Activated CD8-positive, alpha-beta memory T cell treated with anti-CD3 and anti-CD28 coated beads for 36 hours (primary cell): ENCODE measurements around the gene SORCS1. TPM values are rescaled to one million over a fixed set of nuclear protein-coding genes. Genes with fewer than 3 reads are reported as not detected.
"Not testable (repeated sequence)": the region's sequence is repeated elsewhere in the genome, so short reads cannot be mapped to it uniquely, and the experiment has no call there.

Experiments used
- CTCF ChIA-PET: fragments of 350-600 bp; sonication (Branson Sonifier 250); formaldehyde crosslinking; loops from one replicate; lab custom pipeline; 2021; ENCODE audit warnings: antibody characterized with exemption; lab: Charles Lee
- POLR2A ChIA-PET: fragments of 350-600 bp; sonication (Branson Sonifier 250); formaldehyde crosslinking; loops from one replicate; lab custom pipeline; 2021; ENCODE audit warnings: antibody characterized with exemption; lab: Charles Lee
- total RNA-seq, 2 experiments: library from RNA; stranded (reverse); gene quantifications; one replicate each; pipeline ENCODE4 v1.2.3, GENCODE V29; 2021

The SORCS1 gene
- total RNA-seq, 2 experiments from 2014 or later, result not detected

DNA sequence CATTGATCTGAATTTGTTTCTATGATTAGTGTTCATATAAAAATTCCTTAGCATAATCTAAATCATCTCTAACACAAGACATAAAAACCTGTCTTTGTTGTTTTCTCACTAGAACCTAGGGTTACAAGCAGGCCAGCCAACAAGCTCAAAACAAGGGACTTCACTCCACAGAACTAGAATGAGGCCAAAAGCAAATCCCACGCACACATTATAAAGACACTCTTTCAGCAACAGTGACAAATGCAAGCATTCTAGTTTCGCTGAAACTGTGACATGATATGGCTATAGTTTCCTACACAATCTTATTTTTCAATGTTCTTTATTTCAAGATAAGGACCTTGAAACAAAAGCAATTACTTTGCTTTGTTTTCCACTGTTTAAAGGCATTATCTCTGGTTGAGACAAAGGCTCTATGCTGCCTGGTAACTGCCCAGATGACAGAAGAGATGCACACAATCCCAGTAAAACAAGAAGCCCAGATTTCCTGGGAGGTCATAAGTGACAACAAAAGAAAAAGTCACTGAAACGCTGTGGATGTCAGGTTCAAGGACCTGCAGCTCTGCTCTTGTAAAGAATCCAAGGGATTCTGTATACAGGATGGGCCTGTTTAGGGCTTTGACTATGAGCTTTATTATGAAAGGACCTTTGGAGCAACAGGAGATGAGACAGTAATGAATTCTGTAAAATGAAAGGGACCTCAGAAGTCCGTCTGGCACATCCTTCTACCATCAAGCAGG is 105.3 kb downstream of the SORCS1 start:
- ChIA-PET POLR2A (no interaction called here), CTCF (no interaction called here)

GRCh38 chr10:107058331-107058730 is 106.2 kb downstream of the SORCS1 start:
- ChIA-PET CTCF (no interaction called here), POLR2A (no interaction called here)

DNA sequence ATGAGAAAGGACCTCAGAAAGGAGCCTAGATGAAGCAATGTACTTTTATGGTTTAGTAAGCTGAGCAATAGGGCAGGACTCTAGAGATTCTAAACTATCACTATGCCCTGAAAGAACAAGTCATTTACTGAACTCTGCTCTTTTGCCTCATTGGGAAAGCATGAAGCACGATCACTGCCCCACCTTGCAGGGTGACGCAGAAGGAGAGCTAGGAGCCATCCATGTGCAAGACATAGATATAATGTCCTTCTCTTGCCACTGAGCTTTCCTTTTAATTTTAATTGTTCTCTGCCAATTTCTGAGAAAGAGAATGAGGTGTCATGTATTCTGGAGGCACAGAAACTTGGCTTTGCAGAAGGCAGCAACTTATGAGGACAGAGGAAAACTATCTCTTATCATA is 108.3 kb downstream of the SORCS1 start:
- ChIA-PET POLR2A (no interaction called here), CTCF (no interaction called here)

DNA sequence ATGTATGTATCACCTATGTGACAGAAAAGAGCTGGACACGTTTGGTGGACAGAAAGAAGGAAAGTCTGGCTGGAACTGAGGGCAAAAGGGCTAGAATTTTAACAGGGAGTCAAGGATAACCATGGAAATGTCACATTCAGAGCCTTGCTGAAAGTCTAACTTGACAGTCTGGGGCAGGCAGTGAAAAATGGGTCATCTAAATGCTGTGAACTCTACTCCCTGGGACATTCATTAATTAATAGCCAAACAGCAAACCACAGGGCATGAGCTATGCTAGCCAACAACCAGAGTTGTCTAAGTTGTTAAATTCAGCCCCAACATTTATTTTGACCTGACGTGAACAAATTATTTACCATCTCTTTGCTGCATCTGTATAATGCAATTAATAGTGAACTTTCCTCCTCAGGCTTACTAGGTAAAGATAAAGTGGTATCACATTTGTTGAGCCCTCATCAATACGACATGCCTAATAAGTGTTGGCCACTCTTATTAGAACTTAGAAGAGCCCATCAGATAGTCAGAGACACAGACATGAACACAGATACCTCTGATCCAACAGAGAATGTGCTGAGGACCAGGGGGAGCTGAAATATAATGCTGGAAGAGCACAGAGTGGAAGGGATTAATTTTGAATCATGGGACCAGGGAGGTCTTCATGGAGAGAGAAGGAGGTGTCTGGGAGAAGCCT is 109.9 kb downstream of the SORCS1 start:
- POLR2A ChIA-PET, result no interaction called here
- CTCF ChIA-PET, result no interaction called here

DNA sequence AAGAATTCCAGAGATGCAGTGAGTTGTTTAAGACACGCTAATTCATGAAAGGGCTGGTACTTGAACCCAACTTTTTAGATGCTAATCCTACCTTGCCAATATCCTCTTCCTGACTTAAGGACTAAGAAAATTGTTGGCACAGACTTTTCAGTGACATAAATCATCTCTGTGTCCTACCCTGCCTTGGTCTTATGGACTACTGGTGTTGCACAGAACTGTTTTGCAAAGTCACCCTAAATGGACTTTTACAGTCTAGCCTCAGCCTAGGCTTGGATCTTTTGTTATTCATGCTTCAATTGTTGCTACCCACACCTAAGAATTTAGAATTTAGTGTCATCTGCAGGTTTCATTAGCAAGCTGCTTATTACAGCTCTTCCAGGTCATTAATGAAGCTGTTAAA is 112.7 kb downstream of the SORCS1 start:
- POLR2A ChIA-PET, result no interaction called here
- CTCF ChIA-PET, result no interaction called here

DNA sequence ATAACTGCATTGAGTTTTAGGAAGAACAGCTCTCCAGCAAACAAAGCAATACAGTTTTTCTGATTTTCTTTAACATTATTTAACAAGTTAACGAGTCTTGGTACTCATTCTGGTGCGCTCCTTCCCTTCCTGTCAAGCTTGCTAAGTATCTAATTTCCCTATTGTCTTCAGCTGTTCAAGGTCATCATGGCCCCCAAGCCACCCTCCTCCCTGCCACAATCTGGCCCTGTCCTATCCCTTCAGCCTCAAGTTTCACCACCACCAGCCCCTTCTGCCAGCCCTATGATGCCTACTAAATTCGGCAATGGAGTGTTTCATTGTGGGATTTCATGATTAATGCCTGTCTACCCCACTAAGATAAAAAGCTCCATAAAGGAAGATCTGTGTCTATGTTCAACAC is 121.0 kb downstream of the SORCS1 start:
- CTCF ChIA-PET, result no interaction called here

GRCh38 chr10:107037192-107038122 is 127.0 kb downstream of the SORCS1 start:
- ChIA-PET CTCF (no interaction called here), POLR2A (no interaction called here)

More for the DNA sequence above, 121.0 kb downstream of the SORCS1 start:
- POLR2A ChIA-PET, result no interaction called here

- CTCF ChIA-PET, result no interaction called here
Observed at GRCh38 chr10:107033799-107034422, 130.6 kb downstream of the SORCS1 start.

GRCh38 chr10:107032700-107033401 is 131.7 kb downstream of the SORCS1 start:
- CTCF ChIA-PET, result no interaction called here
- POLR2A ChIA-PET, result no interaction called here

More at GRCh38 chr10:107033799-107034422, 130.6 kb downstream of the SORCS1 start:
- POLR2A ChIA-PET, result no interaction called here

GRCh38 chr10:107031931-107032699 is 132.4 kb downstream of the SORCS1 start:
- POLR2A ChIA-PET, result no interaction called here
- CTCF ChIA-PET, result no interaction called here

GRCh38 chr10:107028236-107028635 is 136.3 kb downstream of the SORCS1 start:
- ChIA-PET CTCF (no interaction called here), POLR2A (no interaction called here)

DNA sequence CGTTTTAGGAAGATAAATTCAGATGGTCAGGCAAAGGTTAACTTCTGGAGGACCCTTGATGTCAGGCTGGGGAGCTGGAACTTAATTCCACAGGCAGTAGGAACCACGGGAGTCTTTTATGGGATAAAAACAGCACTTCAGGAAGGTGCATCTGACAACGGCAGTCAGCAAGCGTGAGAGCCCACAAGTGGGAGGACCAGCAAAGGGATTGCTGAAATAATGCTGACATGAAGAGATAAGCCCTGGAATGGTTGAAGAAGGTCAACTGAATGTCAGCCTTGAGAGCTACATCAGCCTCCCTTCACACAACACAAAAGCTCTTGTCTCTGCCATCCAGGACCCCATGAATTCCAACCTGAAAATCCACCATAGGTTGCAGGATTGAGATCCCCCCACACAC is 138.8 kb downstream of the SORCS1 start:
- ChIA-PET POLR2A (no interaction called here), CTCF (no interaction called here)

- POLR2A ChIA-PET, CTCF ChIA-PET: not testable (repeated sequence)
Observed at GRCh38 chr10:107024033-107024432, 140.5 kb downstream of the SORCS1 start.

- CTCF ChIA-PET, result no interaction called here
Observed at GRCh38 chr10:107022600-107023354, 141.7 kb downstream of the SORCS1 start.

DNA sequence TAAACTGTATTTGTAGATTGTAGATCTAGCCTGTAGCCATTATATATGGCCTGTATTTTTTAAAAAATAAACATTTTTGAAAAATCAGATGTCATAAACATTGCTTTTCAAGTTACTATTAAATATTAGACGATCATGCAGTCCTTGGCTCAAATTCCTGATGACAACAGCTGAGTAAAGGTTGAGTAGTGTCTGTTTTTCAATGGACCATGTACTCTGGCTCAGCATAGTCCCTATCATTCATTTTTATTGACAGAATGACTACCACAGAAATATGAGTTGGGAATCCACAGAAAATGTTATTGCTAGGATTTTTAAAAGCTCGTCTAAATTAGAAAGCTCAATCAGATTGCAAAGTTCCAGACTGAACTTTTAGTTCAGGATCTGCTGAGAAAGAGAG is 145.4 kb downstream of the SORCS1 start:
- CTCF ChIA-PET, result no interaction called here
- POLR2A ChIA-PET, result no interaction called here

More at GRCh38 chr10:107022600-107023354, 141.7 kb downstream of the SORCS1 start:
- POLR2A ChIA-PET, result no interaction called here

GRCh38 chr10:107013258-107014006 is 151.1 kb downstream of the SORCS1 start:
- ChIA-PET POLR2A (no interaction called here), CTCF (interaction anchor here (0.7 kb wide), 1 partner anchor 1898 kb away, joined by 3 read pairs; no protein-coding TSS in a partner anchor)

GRCh38 chr10:107011992-107012391 is 152.5 kb downstream of the SORCS1 start:
- POLR2A ChIA-PET, result no interaction called here
- CTCF ChIA-PET, result no interaction called here
